Activated CD8-positive, alpha-beta T cell treated with anti-CD3 and anti-CD28 coated beads for 36 hours (primary cell): ENCODE results near the gene TEX53. TPM values are rescaled to one million over a fixed set of nuclear protein-coding genes. Genes with fewer than 3 reads are reported as not detected.
A peak's percentile ranks its signal among the peaks of the same experiment; 100 is the strongest.

ENCODE experiments used
- ATAC-seq: fragments of 200-7000 bp; cut with Tn5 transposase; one replicate; pipeline ENCODE4 v1.10.0; 2021; ENCODE audit warnings: mild to moderate bottlenecking, moderate library complexity
- CTCF ChIA-PET: fragments of 350-600 bp; sonication (Branson Sonifier 250); formaldehyde crosslinking; loops from one replicate; lab custom pipeline; 2021; ENCODE audit warnings: antibody characterized with exemption; lab: Charles Lee
- POLR2A ChIA-PET: fragments of 350-600 bp; sonication (Branson Sonifier 250); formaldehyde crosslinking; loops from one replicate; lab custom pipeline; 2021; ENCODE audit warnings: antibody characterized with exemption; lab: Charles Lee
- DNase-seq: peaks from one replicate; pipeline ENCODE4 v3.0.0-alpha.2; 2020
- H3K27ac Mint-ChIP-seq: one replicate; pipeline ENCODE4 v1.8.0; 2021; ENCODE audit warnings: mild to moderate bottlenecking, mixed read lengths
- H3K27me3 Mint-ChIP-seq: one replicate; pipeline ENCODE4 v1.8.0; 2021; ENCODE audit warnings: mixed read lengths
- H3K36me3 Mint-ChIP-seq: one replicate; pipeline ENCODE4 v1.8.0; 2021; ENCODE audit warnings: low read depth, mixed read lengths
- H3K4me1 Mint-ChIP-seq: one replicate; pipeline ENCODE4 v1.8.0; 2021; ENCODE audit warnings: low read depth, mixed read lengths
- H3K4me3 Mint-ChIP-seq: one replicate; pipeline ENCODE4 v1.8.0; 2021; ENCODE audit warnings: mild to moderate bottlenecking, moderate library complexity, mixed read lengths
- H3K9me3 Mint-ChIP-seq: one replicate; pipeline ENCODE4 v1.8.0; 2021; ENCODE audit warnings: mixed read lengths
- CTCF ChIP-seq: fragments of 200-600 bp; IDR thresholded peaks from one replicate; pipeline ENCODE4 v1.8.0; 2022; ENCODE audit warnings: antibody characterized with exemption, mild to moderate bottlenecking
- intact Hi-C: fragments of 100-400 bp; cut with micrococcal nuclease; formaldehyde crosslinking; loops from one replicate; pipeline ENCODE4 v1.10.0; 2022
- total RNA-seq, 2 experiments: library from RNA; stranded (reverse); gene quantifications; one replicate each; pipeline ENCODE4 v1.2.3, GENCODE V29; 2021

TEX53 gene
- total RNA-seq, 2 experiments from 2014 or later = not detected

GRCh38 chr9:114652776-114653555 is 4.6 kb downstream of the TEX53 start:
- intact Hi-C loops = loop anchor here (1.0 to 10.0 kb wide), 3 partner anchors 58 to 248 kb away; no protein-coding TSS in a partner anchor
- Mint-ChIP-seq H3K4me1 (peaks cover 25% of the 10 kb centered on the region), H3K9me3 (no peaks in the 10 kb centered on the region), H3K27ac (peak overlapping the region; percentile 58), H3K36me3 (peaks cover 19% of the 10 kb centered on the region), H3K4me3 (no peak overlapping the region), H3K27me3 (no peaks in the 10 kb centered on the region)
- DNase-seq (no peak), ATAC-seq (peak; percentile 21)
- ChIA-PET CTCF (interaction anchor here (0.5 to 7.3 kb wide), 76 partner anchors 9 to 493 kb away, joined by 3 to 249 read pairs (median 6); partner anchors contain the start of genes AKNA, ATP6V1G1, TEX48 and TMEM268), POLR2A (interaction anchor here (0.9 to 1.7 kb wide), 8 partner anchors 8 to 258 kb away, joined by 3 to 10 read pairs (median 4); partner anchors contain the start of gene ATP6V1G1)
- no peak for TF ChIP-seq CTCF

GRCh38 chr9:114643896-114644295 is 13.7 kb downstream of the TEX53 start:
- DNase-seq = no peak
- no peak overlapping the region for H3K27ac Mint-ChIP-seq
- no peaks in the 10 kb centered on the region for H3K9me3 Mint-ChIP-seq
- H3K36me3 Mint-ChIP-seq = peaks cover 65% of the 10 kb centered on the region
- no peak for ATAC-seq
- intact Hi-C loops = no loop called here
- H3K4me3 Mint-ChIP-seq = no peak overlapping the region
- TF ChIP-seq CTCF = no peak
- POLR2A ChIA-PET = no interaction called here
- peaks cover 6% of the 10 kb centered on the region for H3K4me1 Mint-ChIP-seq
- no peaks in the 10 kb centered on the region for H3K27me3 Mint-ChIP-seq
- CTCF ChIA-PET = interaction anchor here (1.5 to 3.3 kb wide), 2 partner anchors 10 to 238 kb away, joined by 7 to 26 read pairs; no protein-coding TSS in a partner anchor

- Mint-ChIP-seq H3K4me3 (no peak overlapping the region), H3K36me3 (peaks cover 64% of the 10 kb centered on the region), H3K4me1 (peaks cover 6% of the 10 kb centered on the region), H3K9me3 (no peaks in the 10 kb centered on the region), H3K27ac (no peak overlapping the region), H3K27me3 (no peaks in the 10 kb centered on the region)
- ChIA-PET POLR2A (interaction anchor here (0.6 kb wide), 1 partner anchor 768 kb away, joined by 3 read pairs; no protein-coding TSS in a partner anchor), CTCF (interaction anchor here (3.3 kb wide), 1 partner anchor 11 kb away, joined by 26 read pairs; no protein-coding TSS in a partner anchor)
- TF ChIP-seq CTCF = no peak
- intact Hi-C loops = no loop called here
- DNase-seq (no peak), ATAC-seq (no peak)
These were observed 14.6 kb downstream of the TEX53 start for GRCh38 chr9:114643001-114643400.

- ATAC-seq (no peak), DNase-seq (no peak)
- Mint-ChIP-seq H3K4me3 (no peak overlapping the region), H3K27me3 (no peaks in the 10 kb centered on the region), H3K27ac (peak overlapping the region; percentile 61), H3K9me3 (no peaks in the 10 kb centered on the region), H3K4me1 (peaks cover 6% of the 10 kb centered on the region), H3K36me3 (peaks cover 64% of the 10 kb centered on the region)
- ChIA-PET CTCF (no interaction called here), POLR2A (no interaction called here)
- TF ChIP-seq CTCF = no peak
- intact Hi-C loops = no loop called here
These were observed 15.6 kb downstream of the TEX53 start for GRCh38 chr9:114641967-114642366.

GRCh38 chr9:114638404-114638803 is 19.2 kb downstream of the TEX53 start:
- POLR2A ChIA-PET = no interaction called here

More at GRCh38 chr9:114638404-114638803, 19.2 kb downstream of the TEX53 start:
- Mint-ChIP-seq H3K4me1 (peaks cover 6% of the 10 kb centered on the region), H3K27ac (no peak overlapping the region), H3K9me3 (no peaks in the 10 kb centered on the region), H3K4me3 (no peak overlapping the region), H3K36me3 (peaks cover 52% of the 10 kb centered on the region), H3K27me3 (no peaks in the 10 kb centered on the region)
- CTCF ChIA-PET = interaction anchor here (1.3 to 1.7 kb wide), 3 partner anchors 15 to 27 kb away, joined by 3 to 10 read pairs (median 4); partner anchors contain the start of gene TMEM268
- no peak for TF ChIP-seq CTCF
- DNase-seq = no peak
- no peak for ATAC-seq
- intact Hi-C loops = no loop called here
